ENCODE measurements around the gene TNFRSF14. TPM values are rescaled to one million over a fixed set of nuclear protein-coding genes. Genes with fewer than 3 reads are reported as not detected.

TNFRSF14 gene
- total RNA-seq, 2 experiments from 2014 or later = 106 to 111 TPM

DNA sequence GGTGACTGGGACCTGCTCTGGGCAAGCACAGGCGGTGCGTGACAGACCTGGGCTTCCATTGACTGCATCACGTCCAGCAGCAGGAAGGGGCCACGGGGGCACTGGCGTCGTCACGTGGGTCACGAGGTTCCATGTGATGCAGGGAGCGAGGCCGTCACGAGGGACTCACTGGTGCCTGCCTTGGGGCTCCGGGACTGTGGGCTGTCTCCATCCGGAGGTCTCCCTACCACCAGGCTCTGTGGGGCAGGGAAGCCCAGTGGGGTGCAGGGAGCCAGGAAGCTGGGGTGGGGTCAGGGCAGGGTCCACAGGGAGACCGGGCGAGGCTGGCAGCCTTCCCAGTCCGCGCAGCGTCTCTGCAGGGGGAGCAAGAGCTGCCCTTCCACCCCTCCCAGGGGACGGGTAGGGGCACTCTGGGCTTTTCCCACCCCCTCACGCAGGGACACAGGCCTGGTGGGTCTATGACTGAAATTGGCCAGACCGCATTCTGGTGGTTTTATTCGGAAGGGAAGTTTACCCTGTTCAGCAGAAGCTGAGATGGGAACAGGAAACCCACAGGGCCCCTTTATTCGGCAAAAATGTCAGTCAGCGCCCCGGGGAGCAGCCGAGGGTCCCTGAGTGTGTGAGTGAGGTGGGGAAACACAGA is 416 bp upstream of the TNFRSF14 start:
- peak overlapping the region; percentile 98 for H3K4me3 Mint-ChIP-seq
- no peaks in the 10 kb centered on the region for H3K27me3 Mint-ChIP-seq
- peaks cover 31% of the 10 kb centered on the region for H3K4me1 Mint-ChIP-seq
- no peaks in the 10 kb centered on the region for H3K9me3 Mint-ChIP-seq (ENCODE audit: low read depth)
- ATAC-seq (peak; percentile 63), DNase-seq (peak; percentile 94)
- CTCF ChIA-PET = interaction anchor here (1.0 to 3.7 kb wide), 17 partner anchors 8 to 233 kb away, joined by 3 to 68 read pairs (median 4); partner anchors contain the start of genes MORN1, PANK4, PRXL2B and RER1
- peak overlapping the region; percentile 99 for H3K27ac Mint-ChIP-seq
- H3K36me3 Mint-ChIP-seq = peaks cover 8% of the 10 kb centered on the region

DNA sequence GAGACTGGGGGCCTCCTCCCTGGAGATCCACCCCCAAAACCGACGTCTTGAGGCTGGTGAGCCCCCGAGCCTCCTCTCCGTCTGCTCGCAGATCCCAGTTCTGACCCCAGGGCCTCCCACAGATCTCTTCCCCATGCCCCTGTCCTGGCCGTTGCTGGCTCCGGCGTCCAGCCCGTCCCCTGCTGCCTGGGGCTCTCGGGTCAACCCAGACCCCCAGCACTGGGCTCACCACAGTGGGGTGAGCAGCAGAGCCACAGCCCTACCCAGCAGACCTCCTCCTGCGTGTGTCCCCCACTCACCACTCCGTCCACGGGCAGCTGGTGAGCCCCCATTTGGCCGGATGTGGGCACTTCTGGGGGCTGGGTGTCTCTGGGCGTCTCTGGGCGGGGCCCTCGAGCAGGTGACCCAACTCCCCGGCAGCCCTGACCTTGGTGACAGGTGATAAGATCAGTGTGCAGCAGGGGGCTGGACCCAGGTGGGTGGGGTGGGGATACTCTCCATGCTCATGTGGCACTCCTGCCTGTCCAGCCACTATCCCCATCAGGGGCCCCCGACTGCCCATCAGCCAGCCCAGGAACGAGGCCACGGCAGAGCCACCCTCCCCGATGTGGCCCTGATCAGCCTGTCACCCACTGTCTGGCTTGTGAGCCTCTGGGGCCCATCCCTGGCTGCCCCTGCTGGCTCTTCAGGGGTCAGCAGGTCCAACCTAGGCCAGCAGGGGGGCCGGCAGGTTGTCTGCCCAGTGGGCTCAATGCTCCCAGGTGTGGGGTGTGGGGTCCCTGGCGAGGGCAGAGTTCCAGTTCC is 709 bp downstream of the TNFRSF14 start:
- Mint-ChIP-seq H3K9me3 (ENCODE audit: low read depth) (no peaks in the 10 kb centered on the region), H3K36me3 (peaks cover 11% of the 10 kb centered on the region), H3K4me1 (peaks cover 34% of the 10 kb centered on the region), H3K27ac (peak overlapping the region; percentile 99), H3K27me3 (no peaks in the 10 kb centered on the region), H3K4me3 (peak overlapping the region; percentile 98)
- DNase-seq = peak; percentile 86
- CTCF ChIA-PET = interaction anchor here (1.0 to 3.7 kb wide), 11 partner anchors 9 to 165 kb away, joined by 3 to 68 read pairs (median 11); partner anchors contain the start of genes MORN1, PANK4, PRXL2B and RER1
- ATAC-seq = peak; percentile 11

DNA sequence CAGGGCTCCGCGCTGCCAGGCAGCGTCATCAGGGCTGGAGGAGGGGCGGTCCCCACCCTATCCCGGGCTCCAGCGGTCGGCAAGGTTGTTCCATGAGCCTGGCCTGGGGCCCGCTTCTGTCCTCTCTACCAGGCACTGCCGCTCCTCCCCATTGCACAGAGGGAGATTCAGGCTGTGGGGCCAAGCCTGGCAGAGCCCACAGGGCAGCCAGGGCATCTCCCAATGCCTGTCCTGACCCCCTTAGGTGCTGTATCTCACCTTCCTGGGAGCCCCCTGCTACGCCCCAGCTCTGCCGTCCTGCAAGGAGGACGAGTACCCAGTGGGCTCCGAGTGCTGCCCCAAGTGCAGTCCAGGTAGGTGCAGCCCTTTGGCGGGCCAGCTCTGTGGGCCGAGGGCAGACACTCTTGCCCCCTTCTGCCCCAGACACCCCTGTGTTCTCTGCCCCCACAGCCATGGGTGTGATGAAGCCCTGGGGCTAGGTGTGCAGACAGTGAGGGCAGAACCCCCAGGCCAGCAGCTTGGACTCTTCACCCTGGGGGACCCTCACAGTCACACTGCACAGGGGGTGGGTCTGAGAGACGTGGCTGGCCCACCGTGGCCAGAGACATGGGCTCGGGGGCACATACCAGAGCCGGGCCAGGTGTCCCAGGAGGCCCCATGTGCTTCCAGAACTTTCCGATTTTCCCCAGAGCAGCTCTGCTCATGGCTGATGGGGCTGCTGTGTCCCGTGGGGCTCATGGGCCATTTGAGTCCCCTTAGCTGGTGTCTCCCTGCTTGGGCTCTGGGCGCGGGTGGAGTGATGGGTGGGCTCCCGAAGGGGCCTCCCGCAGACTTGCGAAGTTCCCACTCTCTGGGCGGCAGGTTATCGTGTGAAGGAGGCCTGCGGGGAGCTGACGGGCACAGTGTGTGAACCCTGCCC is 1.6 kb downstream of the TNFRSF14 start:
- H3K27ac Mint-ChIP-seq = peak overlapping the region; percentile 99
- H3K4me1 Mint-ChIP-seq = peaks cover 34% of the 10 kb centered on the region
- CTCF ChIA-PET = interaction anchor here (1.3 to 3.7 kb wide), 7 partner anchors 13 to 142 kb away, joined by 5 to 68 read pairs (median 20); partner anchors contain the start of genes PANK4 and PRXL2B
- peaks cover 11% of the 10 kb centered on the region for H3K36me3 Mint-ChIP-seq
- H3K4me3 Mint-ChIP-seq = peak overlapping the region; percentile 98
- no peaks in the 10 kb centered on the region for H3K27me3 Mint-ChIP-seq
- no peak for DNase-seq
- no peaks in the 10 kb centered on the region for H3K9me3 Mint-ChIP-seq (ENCODE audit: low read depth)
- no peak for ATAC-seq

GRCh38 chr1:2558420-2558819 is 2.2 kb downstream of the TNFRSF14 start:
- DNase-seq (no peak), ATAC-seq (no peak)
- Mint-ChIP-seq H3K9me3 (ENCODE audit: low read depth) (no peaks in the 10 kb centered on the region), H3K27ac (peak overlapping the region; percentile 73), H3K4me3 (peak overlapping the region; percentile 26), H3K4me1 (peaks cover 34% of the 10 kb centered on the region), H3K27me3 (no peaks in the 10 kb centered on the region), H3K36me3 (peaks cover 13% of the 10 kb centered on the region)
- CTCF ChIA-PET = interaction anchor here (1.3 kb wide), 1 partner anchor 26 kb away, joined by 5 read pairs; no protein-coding TSS in a partner anchor

DNA sequence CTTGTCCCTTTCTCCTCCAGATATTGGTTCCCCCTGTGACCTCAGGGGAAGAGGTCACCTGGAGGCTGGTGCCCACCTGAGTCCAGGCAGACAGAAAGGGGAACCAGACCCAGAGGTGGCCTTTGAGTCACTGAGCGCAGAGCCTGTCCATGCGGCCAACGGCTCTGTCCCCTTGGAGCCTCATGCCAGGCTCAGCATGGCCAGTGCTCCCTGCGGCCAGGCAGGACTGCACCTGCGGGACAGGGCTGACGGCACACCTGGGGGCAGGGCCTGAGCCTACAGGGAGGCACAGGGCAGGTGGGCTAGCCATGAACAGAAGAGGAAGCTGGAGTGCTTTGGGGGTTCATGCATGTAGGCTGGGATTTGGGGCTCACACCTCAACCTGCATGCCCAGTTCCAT is 2.7 kb downstream of the TNFRSF14 start:
- no peak for ATAC-seq
- CTCF ChIA-PET = interaction anchor here (1.3 kb wide), 1 partner anchor 26 kb away, joined by 5 read pairs; no protein-coding TSS in a partner anchor
- H3K27me3 Mint-ChIP-seq = no peaks in the 10 kb centered on the region
- H3K36me3 Mint-ChIP-seq = peaks cover 13% of the 10 kb centered on the region
- no peak overlapping the region for H3K4me3 Mint-ChIP-seq
- peaks cover 31% of the 10 kb centered on the region for H3K4me1 Mint-ChIP-seq
- H3K9me3 Mint-ChIP-seq (ENCODE audit: low read depth) = no peaks in the 10 kb centered on the region
- peak overlapping the region; percentile 73 for H3K27ac Mint-ChIP-seq
- no peak for DNase-seq

DNA sequence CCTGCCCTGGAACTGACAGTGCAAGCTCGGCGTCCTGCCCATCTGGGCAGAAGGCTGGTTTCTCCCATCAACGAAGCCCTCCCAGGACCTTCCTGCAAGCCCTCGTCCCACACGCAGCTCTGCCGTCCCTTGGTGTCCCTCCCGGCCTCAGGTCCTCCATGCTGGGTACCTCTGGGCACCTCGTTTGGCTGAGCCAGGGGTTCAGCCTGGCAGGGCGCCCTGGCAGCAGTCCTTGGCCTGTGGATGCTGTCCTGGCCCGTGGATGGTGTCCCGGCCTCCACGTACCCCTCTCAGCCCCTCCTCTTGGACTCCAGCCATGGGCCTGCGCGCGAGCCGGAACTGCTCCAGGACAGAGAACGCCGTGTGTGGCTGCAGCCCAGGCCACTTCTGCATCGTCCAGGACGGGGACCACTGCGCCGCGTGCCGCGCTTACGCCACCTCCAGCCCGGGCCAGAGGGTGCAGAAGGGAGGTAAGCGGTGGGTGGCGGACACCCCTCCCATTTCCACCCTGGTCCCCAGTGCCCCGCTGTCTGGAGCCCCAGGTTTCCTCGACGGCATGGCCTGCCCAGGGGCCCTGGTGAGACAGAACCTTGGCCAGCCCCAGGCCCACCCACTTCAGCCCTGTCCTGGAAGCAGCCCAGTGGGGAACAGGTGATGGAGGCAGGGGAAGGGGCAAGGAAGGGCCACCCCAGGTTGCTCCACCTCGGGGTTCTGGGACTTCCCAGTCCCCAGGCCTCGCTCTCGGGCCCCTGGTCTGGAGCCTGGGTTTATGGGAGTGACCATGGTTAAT is 3.5 kb downstream of the TNFRSF14 start:
- CTCF ChIA-PET = interaction anchor here (1.7 to 2.4 kb wide), 2 partner anchors 12 to 145 kb away, joined by 3 to 14 read pairs; no protein-coding TSS in a partner anchor
- Mint-ChIP-seq H3K36me3 (peaks cover 13% of the 10 kb centered on the region), H3K27me3 (no peaks in the 10 kb centered on the region), H3K4me3 (no peak overlapping the region), H3K9me3 (ENCODE audit: low read depth) (no peaks in the 10 kb centered on the region), H3K27ac (no peak overlapping the region), H3K4me1 (peaks cover 25% of the 10 kb centered on the region)
- ATAC-seq (no peak), DNase-seq (no peak)

DNA sequence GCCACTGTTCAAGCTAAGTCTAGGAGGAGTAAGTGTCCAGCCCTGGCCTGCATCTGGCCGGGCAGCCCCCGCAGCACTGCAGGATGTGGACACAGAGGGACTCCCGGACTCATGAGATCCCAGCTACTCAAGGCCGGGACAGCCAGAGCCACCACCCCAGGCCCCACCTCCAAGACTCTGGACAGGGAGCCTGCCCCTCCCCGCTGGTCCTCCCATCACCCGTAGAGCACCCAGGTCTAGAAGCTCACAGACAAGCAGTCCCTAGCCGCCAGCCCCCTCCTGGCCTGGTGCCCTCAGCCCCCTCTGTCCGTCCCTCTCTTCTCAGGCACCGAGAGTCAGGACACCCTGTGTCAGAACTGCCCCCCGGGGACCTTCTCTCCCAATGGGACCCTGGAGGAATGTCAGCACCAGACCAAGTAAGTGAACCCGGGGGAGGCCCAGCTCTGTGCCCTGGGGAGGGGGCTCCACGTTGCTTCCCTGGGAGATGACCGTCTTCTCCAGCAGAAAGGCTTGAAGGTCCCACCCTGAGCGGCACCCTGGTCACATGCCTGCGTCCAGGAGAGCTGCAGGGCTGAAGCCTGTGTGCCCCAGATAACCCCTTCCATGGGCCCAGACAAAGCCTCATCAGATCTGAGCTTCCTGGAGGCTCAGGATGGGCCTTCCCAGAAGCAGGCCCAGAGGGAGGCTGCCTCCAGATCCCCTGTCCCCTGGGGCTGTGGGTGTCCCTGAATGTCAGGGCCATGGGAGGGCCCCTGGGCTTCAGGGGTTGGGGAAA is 4.3 kb downstream of the TNFRSF14 start:
- Mint-ChIP-seq H3K9me3 (ENCODE audit: low read depth) (no peaks in the 10 kb centered on the region), H3K4me1 (peaks cover 18% of the 10 kb centered on the region), H3K4me3 (no peak overlapping the region), H3K27ac (no peak overlapping the region), H3K36me3 (peaks cover 13% of the 10 kb centered on the region), H3K27me3 (no peaks in the 10 kb centered on the region)
- CTCF ChIA-PET = interaction anchor here (1.4 to 2.6 kb wide), 6 partner anchors 11 to 146 kb away, joined by 3 to 25 read pairs (median 10); partner anchors contain the start of gene PANK4
- no peak for ATAC-seq
- DNase-seq = no peak

GRCh38 chr1:2561446-2561845 is 5.3 kb downstream of the TNFRSF14 start:
- CTCF ChIA-PET = interaction anchor here (0.7 to 2.6 kb wide), 7 partner anchors 10 to 79 kb away, joined by 3 to 25 read pairs (median 8); partner anchors contain the start of gene PANK4
- peak overlapping the region; percentile 20 for H3K27ac Mint-ChIP-seq

GRCh38 chr1:2561898-2562895 is 6.0 kb downstream of the TNFRSF14 start:
- H3K36me3 Mint-ChIP-seq = peaks cover 8% of the 10 kb centered on the region
- H3K4me3 Mint-ChIP-seq = no peak overlapping the region
- ATAC-seq = no peak
- H3K9me3 Mint-ChIP-seq (ENCODE audit: low read depth) = no peaks in the 10 kb centered on the region
- DNase-seq = no peak
- H3K27ac Mint-ChIP-seq = no peak overlapping the region
- H3K27me3 Mint-ChIP-seq = no peaks in the 10 kb centered on the region
- CTCF ChIA-PET = interaction anchor here (0.7 to 2.6 kb wide), 8 partner anchors 10 to 78 kb away, joined by 3 to 25 read pairs (median 6); partner anchors contain the start of gene PANK4
- peaks cover 15% of the 10 kb centered on the region for H3K4me1 Mint-ChIP-seq

More at GRCh38 chr1:2561446-2561845, 5.3 kb downstream of the TNFRSF14 start:
- DNase-seq (no peak), ATAC-seq (no peak)
- H3K27me3 Mint-ChIP-seq = no peaks in the 10 kb centered on the region
- no peaks in the 10 kb centered on the region for H3K9me3 Mint-ChIP-seq (ENCODE audit: low read depth)
- peaks cover 11% of the 10 kb centered on the region for H3K36me3 Mint-ChIP-seq
- no peak overlapping the region for H3K4me3 Mint-ChIP-seq
- peaks cover 15% of the 10 kb centered on the region for H3K4me1 Mint-ChIP-seq

DNA sequence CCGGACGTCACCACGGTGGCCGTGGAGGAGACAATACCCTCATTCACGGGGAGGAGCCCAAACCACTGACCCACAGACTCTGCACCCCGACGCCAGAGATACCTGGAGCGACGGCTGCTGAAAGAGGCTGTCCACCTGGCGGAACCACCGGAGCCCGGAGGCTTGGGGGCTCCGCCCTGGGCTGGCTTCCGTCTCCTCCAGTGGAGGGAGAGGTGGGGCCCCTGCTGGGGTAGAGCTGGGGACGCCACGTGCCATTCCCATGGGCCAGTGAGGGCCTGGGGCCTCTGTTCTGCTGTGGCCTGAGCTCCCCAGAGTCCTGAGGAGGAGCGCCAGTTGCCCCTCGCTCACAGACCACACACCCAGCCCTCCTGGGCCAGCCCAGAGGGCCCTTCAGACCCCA is 7.0 kb downstream of the TNFRSF14 start:
- no peak for DNase-seq
- CTCF ChIA-PET = interaction anchor here (1.1 kb wide), 1 partner anchor 15 kb away, joined by 3 read pairs; no protein-coding TSS in a partner anchor

More for the DNA sequence above, 7.0 kb downstream of the TNFRSF14 start:
- H3K4me1 Mint-ChIP-seq = peaks cover 8% of the 10 kb centered on the region
- peaks cover 8% of the 10 kb centered on the region for H3K36me3 Mint-ChIP-seq
- H3K27me3 Mint-ChIP-seq = no peaks in the 10 kb centered on the region
- no peak overlapping the region for H3K27ac Mint-ChIP-seq
- no peaks in the 10 kb centered on the region for H3K9me3 Mint-ChIP-seq (ENCODE audit: low read depth)
- ATAC-seq = no peak
- H3K4me3 Mint-ChIP-seq = no peak overlapping the region
